Vagina (tissue), 2 donors: ENCODE results near the gene GJD3.

Experiments
- CTCF ChIP-seq, 3 experiments: fragments of 450-650 bp in 2 of 3; fragments of 200-600 bp in 1 of 3; sonication (generic) in 1 of 3; IDR thresholded peaks; one replicate each; pipeline ENCODE4 v1.5.1; 2017 to 2019; ENCODE audit warnings: antibody characterized with exemption in 3 of 3, mild to moderate bottlenecking in 2 of 3, moderate library complexity in 2 of 3
- POLR2A ChIP-seq, 2 donors: fragments of 450-650 bp; IDR thresholded peaks; one replicate each; pipeline ENCODE4 v1.6.1; 2017; ENCODE audit warnings: antibody characterized with exemption in 2 of 2, mild to moderate bottlenecking in 2 of 2, moderate library complexity in 2 of 2
- POLR2AphosphoS5 ChIP-seq, 2 donors: sonication (generic); formaldehyde crosslinking; IDR thresholded peaks; one replicate each; pipeline ENCODE4 v1.9.0; 2017; ENCODE audit warnings: antibody characterized with exemption in 2 of 2, mild to moderate bottlenecking in 2 of 2, low read depth in 1 of 2; ENCODE audit not compliant: insufficient read depth in 1 of 2

DNA sequence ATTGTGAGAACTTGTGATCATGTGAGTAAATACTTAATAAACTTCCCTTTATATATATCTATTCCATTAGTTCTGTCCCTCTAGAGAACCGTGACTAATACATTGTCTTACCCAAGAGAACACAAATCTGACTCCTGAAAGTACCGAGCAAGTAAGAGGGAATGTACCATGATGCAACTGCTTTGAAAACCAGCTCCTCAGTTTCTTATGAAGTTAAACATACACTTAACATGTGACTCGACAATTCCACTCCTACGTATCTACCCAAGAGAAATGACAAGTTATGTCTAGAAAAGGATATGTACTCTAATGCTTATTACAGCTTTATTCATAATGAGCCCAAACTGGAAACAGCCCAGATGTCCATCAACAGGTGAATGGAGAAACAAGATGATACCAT lies 8.8 kb upstream of the GJD3 start:
- no peak for TF ChIP-seq POLR2AphosphoS5 (IDR thresholded peaks at IDR 0.05; ENCODE audit: insufficient read depth in 1 of 2, low read depth in 1 of 2)
- no peak for TF ChIP-seq CTCF (IDR thresholded peaks at IDR 0.05)
- TF ChIP-seq POLR2A (IDR thresholded peaks at IDR 0.05), result no peak
